Fibroblast of pulmonary artery (primary cell): Measurements from ENCODE around the gene NPHS1.
A peak's percentile ranks its signal among the peaks of the same experiment; 100 is the strongest.
"Not testable (repeated sequence)": the region's sequence is repeated elsewhere in the genome, so short reads cannot be mapped to it uniquely, and the experiment has no call there.

ENCODE experiments used
- DNase-seq: peaks from one replicate; pipeline ENCODE4 v3.0.0-alpha.2; 2010; ENCODE audit warnings: low read depth
- H3K4me3 ChIP-seq: replicated peaks from 2 replicates; pipeline ENCODE4 v1.5.1; 2011; ENCODE audit warnings: low read depth, mild to moderate bottlenecking, control low read depth, low read length, moderate library complexity
- CTCF ChIP-seq: IDR thresholded peaks from 2 replicates; pipeline ENCODE4 v1.5.1; 2011; ENCODE audit warnings: mild to moderate bottlenecking, control low read depth, low read length, inconsistent platforms; ENCODE audit errors: missing control alignments

Gene NPHS1

DNA sequence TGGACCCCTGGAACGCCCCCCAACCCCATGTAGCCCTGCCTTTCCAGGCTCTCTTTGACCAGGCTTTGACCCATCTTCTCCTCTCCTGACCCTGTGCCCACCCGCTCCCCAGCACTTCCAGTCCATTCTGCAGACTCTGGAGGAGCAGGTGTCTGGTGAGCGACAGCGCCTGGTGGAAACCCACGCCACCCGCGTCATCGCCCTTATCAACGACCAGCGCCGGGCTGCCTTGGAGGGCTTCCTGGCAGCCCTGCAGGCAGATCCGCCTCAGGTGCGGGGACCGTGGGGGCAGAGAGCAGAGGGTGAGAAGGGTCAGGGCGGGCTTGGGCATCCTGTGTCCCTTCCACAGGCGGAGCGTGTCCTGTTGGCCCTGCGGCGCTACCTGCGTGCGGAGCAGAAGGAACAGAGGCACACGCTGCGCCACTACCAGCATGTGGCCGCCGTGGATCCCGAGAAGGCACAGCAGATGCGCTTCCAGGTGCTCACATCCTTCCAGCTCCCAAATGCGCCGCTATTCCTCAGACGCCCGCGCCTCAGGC lies 22.2 kb upstream of the NPHS1 start:
- H3K4me3 ChIP-seq: no peak overlapping the region
- DNase-seq: no peak
- TF ChIP-seq CTCF: no peak

DNA sequence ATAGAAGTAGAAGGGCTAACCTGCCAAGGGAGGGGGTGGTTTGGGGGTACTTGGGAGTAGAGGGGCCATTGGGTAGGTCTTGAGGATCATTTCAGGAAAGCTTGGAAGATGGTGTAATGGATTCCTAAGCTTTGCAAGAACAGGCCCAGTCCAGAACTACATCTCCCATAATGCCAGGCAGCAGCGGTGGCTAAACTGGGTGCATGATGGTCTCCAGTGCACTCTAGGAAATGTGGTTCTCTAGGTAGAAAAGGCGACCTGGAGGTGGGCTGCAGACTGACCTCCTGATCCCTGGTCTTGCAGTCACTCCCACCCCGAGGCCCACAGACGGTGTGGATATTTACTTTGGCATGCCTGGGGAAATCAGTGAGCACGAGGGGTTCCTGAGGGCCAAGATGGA lies 19.9 kb upstream of the NPHS1 start:
- no peak for TF ChIP-seq CTCF
- no peak for DNase-seq
- no peak overlapping the region for H3K4me3 ChIP-seq

DNA sequence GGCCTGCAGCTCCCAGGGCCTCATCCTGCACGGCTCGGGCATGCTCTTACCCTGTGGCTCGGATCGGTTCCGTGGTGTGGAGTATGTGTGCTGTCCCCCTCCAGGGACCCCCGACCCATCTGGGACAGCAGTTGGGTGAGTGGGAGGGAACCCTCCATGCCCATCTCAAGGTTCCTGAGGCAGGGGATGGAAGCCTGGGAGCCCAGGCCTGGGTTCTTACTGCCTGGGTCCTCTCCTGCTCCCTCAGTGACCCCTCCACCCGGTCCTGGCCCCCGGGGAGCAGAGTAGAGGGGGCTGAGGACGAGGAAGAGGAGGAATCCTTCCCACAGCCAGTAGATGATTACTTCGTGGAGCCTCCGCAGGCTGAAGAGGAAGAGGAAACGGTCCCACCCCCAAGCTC lies 19.3 kb upstream of the NPHS1 start:
- no peak for DNase-seq
- no peak overlapping the region for H3K4me3 ChIP-seq
- TF ChIP-seq CTCF: no peak

GRCh38 chr19:35870798-35871197 lies 18.5 kb upstream of the NPHS1 start:
- H3K4me3 ChIP-seq: no peak overlapping the region
- DNase-seq: no peak
- no peak for TF ChIP-seq CTCF

DNA sequence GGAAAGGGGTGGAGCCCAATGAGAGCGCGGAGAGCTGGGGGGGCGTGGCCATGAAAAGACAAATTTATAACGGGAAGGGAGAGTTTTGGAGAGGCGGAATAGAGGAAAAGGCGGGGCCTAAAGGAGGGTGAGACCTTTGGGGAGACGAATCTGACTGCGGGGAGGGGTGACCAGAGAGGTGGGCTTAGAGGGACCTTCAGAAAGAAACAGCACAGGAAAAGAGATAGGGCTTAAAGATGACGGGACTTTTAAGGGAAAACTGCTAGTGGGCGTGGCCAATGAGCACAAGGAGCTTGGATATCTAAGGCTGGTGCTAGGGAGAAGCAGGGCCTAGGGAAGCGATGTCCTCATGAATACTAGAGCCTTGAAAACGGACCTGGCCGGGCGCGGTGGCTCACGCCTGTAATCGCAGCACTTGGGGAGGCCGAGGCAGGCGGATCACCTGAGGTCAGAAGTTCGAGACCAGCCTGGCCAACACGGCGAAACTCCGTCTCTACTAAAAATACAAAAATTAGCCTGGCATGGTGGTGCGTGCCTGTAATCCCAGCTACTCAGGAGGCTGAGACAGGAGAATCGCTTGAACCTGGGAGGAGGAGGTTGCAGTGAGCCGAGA lies 17.9 kb upstream of the NPHS1 start:
- not testable (repeated sequence) for DNase-seq, H3K4me3 ChIP-seq

DNA sequence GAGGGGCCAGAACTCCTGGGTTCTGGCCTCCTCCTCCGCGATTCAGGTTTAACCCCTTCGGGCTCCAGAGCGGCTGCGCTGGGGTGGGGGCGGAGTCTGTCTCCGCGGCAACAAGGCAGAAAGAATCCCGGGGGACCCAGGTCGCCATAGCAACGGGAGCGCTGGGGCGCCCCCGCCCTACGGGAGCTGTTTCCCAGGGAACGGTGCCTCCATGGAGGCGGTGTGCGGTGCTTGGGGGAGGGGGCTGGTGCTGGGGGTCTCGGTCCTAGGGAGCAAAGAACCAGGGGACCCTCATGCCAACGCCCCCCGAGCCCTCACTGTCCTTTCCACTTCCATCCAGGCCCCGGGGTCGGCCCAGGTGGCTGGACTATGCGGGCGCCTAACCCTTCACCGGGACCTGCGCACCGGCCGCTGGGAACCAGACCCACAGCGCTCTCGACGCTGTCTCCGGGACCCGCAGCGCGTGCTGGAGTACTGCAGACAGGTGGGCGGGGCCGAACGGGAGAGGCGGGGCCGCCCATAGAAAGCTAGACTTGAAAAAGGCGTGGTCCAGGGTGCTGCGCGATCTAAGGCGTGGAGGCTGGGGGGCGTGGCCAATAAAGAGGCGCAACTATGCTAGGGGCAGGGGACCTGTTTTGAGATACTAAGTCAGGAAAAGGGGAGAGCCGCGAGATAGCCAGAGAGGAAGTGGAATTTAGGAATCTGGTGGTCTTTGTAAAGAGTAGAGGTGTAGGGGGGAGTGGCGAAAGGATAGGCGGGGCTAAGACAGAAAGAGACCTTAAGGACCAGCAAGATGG lies 17.2 kb upstream of the NPHS1 start:
- H3K4me3 ChIP-seq: no peak overlapping the region
- no peak for TF ChIP-seq CTCF
- DNase-seq: peak; percentile 60

DNA sequence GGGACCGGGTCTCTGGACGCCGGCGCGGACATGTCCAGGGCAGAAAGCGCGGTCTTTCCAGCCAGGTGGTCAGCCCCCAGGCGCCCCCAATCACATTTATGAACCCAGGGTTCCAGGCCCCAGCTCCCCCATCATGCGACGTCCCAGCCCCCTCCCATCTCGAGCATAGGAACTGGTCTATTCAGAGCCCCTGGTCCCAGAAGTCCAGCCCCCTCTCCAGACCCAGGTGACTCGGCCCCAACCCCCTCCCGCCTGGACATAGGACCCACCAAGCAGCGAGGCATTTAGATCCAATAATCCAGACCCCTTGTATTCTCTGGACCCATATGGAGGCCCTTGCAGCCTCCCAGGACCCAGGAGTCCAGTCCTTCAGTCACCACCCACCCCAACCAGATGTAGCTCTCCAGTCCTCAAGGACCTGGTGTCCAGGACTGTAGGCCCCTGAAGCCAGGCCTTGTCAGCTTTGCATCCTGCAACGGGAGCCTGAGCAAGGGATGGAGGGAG lies 16.6 kb upstream of the NPHS1 start:
- TF ChIP-seq CTCF: no peak
- no peak for DNase-seq
- H3K4me3 ChIP-seq: peak overlapping the region; percentile 36
